NCI-H2107 treated with DMSO at 0.1 percent for 48 hours (cell line): ENCODE measurements around the gene LYRM2.

Experiments
- DNase-seq: peaks from one replicate; lab custom pipeline; 2025; ENCODE audit not compliant: unreplicated experiment; lab: John Stamatoyannopoulos, UW

Gene LYRM2, protein sequence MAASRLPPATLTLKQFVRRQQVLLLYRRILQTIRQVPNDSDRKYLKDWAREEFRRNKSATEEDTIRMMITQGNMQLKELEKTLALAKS

GRCh38 chr6:89638320-89639195 lies at the start of gene LYRM2:
Gene LYRM2, minus strand, starts transcription at chr6:89638747. Its CDS starts 31 bp downstream, at chr6:89638716.
- peak; percentile 84 for DNase-seq

DNA sequence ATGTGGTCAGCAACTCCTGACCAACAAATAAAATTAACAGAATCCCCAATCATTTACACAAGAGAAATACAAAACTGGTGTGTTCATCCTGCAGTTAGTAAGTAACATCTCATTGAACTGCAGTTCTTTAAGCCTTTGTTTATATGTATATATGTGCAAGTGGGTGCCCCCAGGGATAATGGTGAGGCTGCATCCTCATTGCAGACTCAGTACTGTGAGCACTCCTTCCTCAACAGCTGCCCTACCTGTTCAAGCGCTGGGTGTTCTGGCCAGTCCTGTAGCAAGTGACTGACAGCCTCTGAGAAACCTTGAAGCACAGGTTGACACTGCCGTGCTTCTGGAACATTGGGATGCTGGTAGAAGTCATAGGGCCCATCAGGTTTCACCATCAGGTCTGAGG lies 49.8 kb upstream of the LYRM2 start:
- DNase-seq: no peak

DNA sequence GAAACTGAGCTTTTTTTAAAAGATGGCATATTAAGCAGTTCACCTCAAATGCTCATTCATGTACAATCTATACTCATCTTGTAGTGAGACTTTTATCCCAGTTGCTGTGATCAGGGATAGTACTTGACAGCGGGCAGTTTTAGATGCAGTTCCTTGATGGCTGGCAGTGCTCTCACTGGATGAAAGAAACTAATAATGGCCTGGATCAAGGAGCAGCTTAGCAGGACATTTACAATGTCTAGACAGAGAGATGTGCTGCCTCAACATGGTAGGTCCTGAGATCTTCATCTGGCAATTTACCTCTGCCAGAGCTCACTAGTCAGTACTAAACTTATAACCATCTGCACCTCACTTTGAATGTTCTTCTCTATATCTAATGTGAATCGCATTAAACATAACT lies 46.8 kb upstream of the LYRM2 start:
- no peak for DNase-seq

DNA sequence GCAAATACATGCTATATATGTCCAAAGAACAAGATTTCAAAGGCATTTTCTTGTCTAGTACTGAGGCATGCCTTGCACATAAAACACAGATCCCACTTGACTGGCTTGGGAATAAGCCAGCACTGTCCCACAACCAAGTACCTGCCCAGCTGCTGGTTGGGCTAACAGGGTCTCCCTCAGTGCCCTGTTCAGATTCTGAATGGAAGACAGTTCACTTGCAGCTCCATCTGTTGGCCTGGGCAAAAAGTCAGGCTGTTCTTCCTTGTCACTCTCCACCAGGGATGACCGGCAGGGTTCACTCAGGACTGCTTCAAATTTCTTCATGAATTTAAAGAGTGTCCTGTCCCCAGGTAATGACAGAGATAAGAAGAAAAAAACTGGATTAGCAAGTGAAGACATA lies 44.4 kb upstream of the LYRM2 start:
- DNase-seq: no peak

GRCh38 chr6:89681983-89682564 lies 43.5 kb upstream of the LYRM2 start:
- DNase-seq: no peak

GRCh38 chr6:89680551-89680950 lies 42.0 kb upstream of the LYRM2 start:
- DNase-seq: no peak

- no peak for DNase-seq
These were observed 41.6 kb upstream of the LYRM2 start for GRCh38 chr6:89680150-89680549.

DNA sequence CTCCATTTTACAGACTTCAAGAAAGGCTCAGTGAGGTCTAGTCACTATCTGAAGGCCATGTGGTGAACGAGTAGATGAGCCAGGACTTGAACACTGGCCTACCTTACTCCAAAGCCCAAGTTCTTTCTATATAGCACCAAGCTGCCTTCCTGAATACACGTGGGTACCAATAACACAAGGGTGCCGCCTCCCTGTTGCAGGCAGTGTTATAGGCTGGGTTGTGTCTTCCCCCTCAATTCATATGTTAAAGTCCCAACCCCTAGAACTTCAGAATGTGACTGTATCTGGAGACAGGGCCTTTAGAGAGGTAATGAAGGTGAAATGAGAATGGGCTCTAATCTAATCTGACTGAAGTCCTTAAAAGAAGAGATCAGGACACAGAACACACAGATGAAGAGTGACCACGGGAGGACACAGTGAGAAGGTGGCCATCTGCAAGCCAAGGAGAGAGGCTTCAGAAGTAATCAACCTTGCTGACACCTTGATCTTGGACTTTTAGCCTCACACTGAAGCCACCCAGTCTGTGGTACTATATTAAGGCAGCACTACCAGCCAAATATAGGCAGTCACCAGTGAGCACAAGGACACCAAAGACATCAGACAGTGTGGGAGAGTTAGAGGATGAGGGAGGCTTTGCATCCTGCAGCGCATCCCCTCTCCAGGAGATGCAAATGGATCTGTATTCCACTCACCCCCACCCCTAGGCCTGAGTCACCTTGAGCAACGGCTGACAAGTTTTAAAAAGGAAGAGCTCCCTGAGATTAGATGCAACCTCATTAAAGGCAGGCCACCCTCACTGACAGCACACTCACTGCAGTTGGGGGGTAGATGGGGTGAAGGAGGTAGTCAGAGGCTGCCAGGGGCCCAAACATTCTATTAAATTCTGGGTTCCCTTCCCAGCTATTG lies 40.9 kb upstream of the LYRM2 start:
- DNase-seq: no peak

GRCh38 chr6:89678531-89678930 lies 40.0 kb upstream of the LYRM2 start:
- peak; percentile 48 for DNase-seq

DNA sequence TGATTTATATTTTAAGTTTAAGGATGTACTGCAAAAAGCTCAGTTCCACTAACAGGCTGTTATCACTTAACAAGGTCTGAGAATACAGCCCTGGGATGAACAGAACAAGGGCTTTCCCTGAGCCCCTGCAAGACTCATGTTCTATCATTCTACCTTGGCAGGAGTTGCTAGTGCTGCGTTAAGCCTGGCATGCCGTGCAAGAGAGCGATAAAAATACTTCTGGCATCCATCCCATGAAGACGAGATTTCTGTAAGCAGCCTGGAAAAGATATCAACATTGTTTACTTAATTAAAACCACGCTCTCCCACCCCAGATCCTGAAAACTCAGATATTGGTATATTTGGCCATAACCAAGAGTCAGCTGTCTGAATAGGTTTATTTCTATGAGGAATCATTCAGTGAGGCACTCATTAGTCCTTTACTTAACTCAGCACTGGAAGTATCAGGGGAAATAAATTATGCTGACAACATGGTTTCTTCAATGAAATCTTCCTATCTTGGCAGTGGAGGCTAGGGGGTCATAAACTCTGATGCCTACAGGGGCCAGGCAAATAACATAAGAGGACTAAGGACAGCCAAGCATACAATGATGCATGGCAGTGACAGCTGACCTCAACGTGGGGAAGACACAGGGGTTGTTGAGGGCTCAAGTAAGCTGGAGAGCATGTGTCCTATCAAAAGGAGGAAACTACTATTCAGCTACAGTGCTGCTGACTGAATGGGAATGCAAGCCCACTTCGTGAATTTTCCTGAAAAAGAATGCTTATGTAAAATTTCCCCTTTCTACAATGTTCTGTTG lies 37.6 kb upstream of the LYRM2 start:
- no peak for DNase-seq

GRCh38 chr6:89670935-89671565 lies 32.5 kb upstream of the LYRM2 start:
- DNase-seq: no peak

DNA sequence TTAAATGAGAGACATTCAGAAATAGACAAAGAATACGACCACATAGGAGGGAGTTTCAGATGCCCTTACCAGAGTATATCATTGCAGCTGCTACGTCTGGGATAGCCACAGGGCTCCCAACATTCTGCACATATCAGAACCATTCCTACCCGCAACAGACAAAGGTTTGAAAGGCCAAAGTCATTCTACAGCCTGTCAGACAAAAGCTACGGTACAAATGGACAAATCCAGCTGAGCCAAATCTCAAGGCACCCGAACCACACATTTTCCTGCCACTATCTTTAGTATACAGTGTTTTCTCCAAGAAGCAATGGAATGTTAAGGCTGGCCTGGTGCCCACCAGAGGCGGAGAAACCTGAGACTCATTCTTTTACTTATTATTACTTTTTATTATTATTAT lies 30.5 kb upstream of the LYRM2 start:
- no peak for DNase-seq

GRCh38 chr6:89667872-89668556 lies 29.5 kb upstream of the LYRM2 start:
- no peak for DNase-seq

DNA sequence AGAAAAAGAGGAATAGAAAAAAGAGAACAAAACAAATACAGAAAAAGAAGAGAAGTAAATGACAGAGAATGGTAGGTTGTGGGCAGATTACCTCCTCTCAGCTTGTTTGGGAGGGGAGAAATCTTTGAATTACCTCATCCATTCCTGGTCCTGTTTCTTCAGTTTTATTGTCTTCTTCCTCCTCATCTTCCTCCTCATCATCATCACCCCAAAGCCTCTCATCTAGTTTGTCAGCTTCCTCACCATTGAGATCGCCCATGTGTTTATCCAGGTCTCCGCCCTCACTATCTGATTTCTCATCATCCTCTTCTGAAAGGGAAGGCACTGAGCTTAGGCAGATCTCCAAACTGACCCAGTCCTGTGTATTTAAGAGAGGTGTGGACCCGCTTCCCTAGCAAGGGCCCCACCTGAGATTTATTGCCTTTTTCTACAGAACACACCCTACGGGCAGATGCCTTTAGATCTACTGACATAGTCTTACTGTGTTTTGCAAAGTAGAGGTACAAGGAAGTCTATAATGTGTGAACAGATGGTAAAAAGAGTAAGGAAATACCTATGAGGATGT lies 24.2 kb upstream of the LYRM2 start:
- no peak for DNase-seq

DNA sequence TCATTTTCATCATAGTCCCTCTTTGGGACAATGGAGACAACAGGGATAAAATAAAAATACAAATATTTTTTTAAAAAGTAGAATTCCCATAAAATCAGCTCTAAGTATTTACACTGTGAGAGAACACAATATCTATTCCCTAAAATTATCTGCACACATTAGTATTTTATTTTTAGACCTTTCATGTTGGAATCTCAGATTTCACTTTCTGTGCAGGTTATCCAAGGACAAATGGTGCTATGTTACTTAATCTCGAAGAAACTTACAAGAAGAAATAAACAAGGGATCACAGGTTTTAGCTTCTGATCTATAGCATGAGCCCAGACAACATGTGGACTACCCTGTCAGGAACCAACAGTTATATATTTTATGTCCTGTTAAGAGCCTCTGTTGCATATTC lies 23.0 kb upstream of the LYRM2 start:
- no peak for DNase-seq

GRCh38 chr6:89660981-89661380 lies 22.4 kb upstream of the LYRM2 start:
- DNase-seq: no peak

- no peak for DNase-seq
These were observed 19.1 kb upstream of the LYRM2 start for GRCh38 chr6:89657445-89658158.

- no peak for DNase-seq
These were observed 16.6 kb upstream of the LYRM2 start for GRCh38 chr6:89655122-89655521.

DNA sequence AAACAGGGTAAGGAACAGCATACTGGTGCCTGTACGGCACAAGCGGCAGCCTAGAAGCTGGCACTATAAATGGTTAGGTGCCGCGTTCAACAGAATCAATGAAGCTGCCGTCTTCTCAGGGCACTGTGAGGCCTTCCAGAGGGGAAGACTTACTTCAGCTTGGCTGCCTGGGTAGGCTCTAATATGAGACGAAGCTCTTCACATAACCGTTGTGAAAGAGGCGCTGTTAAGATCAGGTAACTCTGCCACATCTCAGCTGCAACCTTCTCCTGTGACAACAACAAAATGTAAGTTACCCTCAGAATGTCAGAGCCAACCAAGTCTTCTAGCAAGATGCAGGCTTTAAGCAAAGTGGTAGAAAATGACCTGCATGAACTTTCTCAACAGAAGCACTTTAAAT lies 12.0 kb upstream of the LYRM2 start:
- DNase-seq: no peak
